CD4-positive, alpha-beta T cell treated with Interleukin-15 for 1 hour (primary cell): ENCODE measurements around the gene MMS19.
"Not testable (repeated sequence)": the region's sequence is repeated elsewhere in the genome, so short reads cannot be mapped to it uniquely, and the experiment has no call there.

Experiments used
- DNase-seq: peaks from one replicate; pipeline ENCODE4 v3.0.0-alpha.2; 2020

MMS19 gene

DNA sequence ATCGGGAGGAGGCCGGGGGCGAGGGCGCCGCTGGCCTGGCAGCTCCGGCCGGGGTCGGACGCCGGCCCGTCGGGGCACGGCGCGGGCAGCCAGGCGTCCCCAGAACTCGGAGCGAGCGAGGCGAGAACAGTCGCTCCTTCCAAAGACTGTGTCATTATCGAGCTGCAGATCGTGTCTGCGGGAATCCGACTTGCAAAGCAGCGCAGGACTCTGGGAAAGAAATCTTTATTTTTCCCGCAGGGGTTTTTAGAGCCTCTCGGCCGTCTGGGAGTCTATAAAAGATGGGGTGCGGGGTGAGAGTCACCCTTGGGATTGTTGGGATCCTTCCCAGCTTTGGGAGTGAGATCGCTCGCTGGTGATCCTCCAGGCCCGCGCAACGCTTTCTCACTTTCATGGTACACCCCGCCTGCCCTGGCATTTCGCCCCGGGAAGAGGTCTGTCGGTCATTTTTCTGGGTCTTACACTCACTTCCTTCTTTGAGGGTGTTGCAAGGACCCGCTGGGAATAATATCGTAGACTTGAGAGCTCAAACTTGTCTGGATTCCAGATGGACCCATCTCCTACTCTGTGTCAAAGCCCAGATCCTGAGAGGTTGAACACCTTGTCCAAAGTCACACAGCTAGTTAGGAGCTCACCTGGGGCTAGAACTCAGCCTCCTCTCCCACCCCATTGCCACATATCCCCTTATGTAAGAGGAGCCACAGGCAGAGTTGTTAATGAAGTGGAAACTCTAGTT, 1.5 kb upstream of the MMS19 start:
- no peak for DNase-seq

DNA sequence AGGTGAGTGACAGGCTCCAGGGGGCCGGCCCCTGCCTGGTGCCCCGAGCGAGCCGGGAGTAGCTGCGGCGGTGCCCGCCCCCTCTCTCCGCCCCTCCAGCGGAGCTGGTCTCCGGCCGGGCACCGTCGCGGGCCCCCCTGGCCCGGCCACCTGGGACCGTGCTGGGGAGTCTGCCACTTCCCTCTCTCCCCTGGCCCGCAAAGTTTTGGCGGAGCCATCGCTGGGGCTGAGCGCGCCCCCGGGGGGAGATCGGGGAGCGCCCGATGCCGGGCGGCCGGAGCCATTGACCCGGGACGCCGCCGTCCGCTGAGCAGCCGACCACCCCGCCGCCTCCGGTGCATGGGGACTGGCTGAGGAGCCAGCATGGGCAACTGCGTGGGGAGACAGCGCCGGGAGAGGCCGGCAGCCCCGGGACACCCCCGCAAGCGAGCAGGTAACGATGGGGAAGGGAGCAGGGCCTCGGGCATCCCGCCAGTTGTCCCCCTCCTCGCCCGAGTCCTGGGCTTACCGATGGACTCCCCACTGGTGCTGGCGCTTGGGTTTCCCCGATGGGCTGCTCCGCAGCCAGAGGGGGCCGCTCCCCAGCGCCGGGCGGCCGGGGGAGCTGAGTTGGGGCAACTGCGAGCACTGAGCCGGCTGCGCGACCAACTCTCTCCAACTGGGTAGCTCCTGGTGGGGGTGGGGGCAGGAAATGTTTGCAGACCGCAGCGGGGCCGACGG, 779 bp upstream of the MMS19 start, which contains the start of gene UBTD1:
Gene UBTD1 (plus strand): TSS at position 84 of the 720 bp plus-strand sequence. CDS start 280 bp downstream, at position 364.
- DNase-seq, result peak; percentile 20

DNA sequence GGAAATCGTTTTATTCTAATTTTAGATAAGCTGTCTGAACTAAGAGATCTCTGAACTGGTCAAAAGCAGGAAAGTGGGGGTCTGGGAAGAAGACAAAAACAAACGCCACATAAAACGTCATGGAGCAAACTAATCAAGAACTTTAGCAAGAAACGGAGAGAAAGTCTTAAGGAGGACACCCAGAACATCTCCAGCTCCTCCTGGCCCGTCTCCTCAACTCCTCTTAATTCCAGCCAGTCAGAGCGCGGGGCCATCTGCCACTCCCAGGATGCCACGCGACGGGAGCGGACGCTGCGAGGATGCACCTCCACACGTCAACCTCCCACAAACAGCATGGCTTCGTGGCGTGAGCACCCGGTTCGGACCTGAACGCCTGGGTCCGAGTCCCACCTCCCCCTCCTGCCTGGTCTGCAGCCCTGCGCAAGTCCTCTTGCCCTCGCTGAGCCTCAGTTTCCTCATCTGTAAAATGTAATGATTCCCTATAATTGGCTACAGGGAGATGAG, 598 bp downstream of the MMS19 start:
- peak; percentile 60 for DNase-seq

DNA sequence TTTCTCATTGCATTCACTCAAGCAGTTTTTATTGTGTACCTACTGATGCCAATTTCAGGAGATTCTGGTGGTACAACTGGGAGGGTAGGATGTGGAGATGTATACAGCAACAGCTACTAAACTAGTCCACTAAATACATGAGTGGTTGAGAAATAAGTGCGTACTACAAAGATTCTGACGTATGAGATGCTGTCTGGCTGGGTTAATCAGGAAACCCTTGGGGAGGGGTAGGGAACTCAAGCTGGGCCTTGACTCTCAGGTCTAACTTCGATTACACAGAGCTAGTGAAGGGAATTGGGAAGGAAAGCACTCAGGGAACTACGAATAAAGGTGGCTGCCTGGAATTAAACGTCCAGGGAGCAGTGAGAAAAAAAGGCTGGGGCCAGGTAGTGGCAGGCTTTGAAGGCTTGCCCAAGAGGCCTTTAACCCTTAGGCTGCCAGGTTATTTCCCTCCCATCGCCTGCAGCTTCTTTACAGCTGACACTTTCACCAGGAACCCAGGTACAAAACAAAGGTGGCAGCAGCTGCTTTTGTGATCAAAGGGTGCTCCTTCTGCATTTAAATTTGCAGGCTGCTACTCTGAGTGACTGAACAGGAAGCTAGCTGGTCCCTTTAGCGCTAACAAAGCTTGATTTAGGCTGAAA, 3.2 kb downstream of the MMS19 start:
- no peak for DNase-seq

DNA sequence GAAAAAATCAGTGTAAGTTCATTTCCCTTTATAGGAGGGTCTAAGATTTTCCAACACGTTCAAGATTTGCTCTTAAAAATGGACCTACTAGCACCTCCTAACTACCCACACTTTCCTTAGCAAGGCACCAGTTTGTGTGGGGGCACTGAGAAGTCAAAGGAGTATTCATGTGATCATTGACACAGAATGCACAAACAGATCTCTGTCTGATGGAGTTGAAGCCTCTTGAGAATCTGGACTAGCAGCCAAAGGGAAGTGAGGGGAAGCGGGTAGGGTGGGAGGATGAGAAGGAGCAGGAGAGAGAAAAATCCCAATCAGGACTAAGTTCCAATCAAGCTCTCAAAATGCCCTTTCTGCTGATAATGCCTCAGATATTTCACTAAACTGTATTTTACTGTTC, 4.1 kb downstream of the MMS19 start:
- DNase-seq, result no peak

DNA sequence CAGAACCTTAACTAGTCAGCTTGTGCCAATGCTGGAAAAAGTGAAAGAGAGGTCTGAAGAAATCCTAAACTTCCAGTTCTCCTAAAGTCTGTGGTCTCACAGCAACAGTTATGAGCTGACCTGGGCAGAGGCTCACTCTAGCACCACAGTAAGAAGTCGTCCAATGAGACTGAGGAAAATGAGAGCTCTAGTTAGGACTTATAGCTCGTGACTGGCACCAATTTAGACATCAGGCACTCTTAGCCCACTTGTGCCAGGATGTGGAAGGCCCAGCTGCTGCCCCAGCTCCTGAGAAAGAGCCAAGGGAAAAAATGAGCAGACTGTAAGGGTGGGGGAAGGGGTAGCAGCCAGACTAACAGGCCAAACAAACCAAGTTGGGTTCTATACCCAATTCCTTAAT, 7.6 kb downstream of the MMS19 start:
- no peak for DNase-seq

DNA sequence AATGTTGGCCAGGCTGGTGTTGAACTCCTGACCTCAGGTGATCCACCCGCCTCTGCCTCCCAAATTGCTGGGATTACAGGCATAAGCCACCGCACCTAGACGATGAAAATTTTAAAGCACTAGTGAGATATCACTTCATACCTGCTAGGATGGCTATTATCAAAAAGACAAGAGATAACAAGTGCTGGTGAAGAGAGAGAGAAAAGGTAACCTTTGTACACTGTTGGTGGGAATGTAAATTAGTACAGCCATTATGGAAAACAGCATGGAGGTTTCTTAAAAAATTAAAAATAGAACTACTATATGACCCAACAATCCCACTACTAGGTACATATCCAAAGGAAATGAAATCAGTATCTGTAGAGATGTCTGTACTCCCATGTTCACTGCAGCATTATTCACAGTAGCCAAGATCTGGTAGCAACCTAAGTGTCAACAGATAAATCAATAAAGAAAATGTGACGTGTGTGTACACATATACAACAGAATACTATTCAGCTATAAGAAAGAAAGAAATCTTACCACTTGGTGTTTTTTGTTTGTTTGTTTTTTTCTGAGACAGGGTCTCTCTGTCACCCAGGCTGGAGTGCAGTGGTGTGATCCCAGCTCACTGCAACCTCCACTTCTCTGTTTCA, 12.5 kb downstream of the MMS19 start:
- DNase-seq, result no peak

DNA sequence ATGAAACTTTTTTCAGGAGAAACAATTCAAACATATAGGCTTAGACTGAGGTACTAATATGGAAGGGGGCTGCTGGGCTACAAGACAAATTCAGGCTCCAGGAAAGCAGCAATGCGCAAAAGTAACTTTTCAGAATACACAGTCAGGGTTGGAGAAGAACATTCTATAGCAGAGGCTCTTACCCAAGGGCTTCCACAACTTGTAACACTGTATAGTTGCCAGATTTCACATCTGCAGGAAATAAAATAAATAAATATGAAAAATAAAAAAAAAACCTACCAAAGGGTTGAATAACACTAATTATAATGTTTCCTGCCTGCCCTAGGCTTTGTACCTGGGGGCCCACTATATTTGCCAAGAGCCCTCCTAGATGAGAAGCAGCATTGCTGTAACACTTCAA, 14.3 kb downstream of the MMS19 start:
- DNase-seq, result no peak

DNA sequence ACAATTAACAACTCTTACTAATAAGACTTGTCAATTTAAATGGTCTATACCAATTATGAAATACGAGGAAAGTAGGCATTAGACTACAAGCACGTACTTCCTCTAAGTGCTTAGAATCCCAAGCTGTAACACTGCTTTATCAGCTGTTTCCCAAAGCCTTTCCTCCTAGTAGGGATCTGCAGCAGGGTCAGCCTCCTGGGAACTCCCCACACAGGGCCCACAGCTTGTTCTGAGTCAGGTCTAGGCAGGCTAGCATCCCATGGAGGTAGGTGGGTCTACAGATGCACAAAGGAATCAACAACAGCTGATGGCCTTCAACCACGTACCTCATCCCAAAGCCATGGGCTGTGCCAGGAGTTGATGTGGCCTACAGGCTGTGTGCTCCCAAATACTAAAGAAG, 14.7 kb downstream of the MMS19 start:
- DNase-seq, result no peak

DNA sequence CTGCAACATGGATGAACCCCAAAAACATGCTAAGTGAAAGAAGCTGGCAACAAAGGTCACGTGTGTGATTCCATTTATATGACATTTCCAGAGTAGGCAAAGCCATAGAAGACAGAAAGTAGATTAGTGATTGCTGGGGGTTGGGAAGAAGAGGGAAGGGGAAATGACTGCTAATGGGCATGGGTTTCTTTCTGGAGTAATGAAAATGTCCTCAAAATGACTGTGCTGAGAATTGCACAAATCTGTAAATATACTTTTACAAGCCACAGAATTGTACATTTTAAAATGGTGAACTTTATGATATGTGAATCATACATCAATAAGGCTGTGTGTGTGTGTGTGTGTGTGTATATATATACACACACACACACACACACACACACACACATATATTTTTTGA, 15.8 kb downstream of the MMS19 start:
- DNase-seq, result no peak

DNA sequence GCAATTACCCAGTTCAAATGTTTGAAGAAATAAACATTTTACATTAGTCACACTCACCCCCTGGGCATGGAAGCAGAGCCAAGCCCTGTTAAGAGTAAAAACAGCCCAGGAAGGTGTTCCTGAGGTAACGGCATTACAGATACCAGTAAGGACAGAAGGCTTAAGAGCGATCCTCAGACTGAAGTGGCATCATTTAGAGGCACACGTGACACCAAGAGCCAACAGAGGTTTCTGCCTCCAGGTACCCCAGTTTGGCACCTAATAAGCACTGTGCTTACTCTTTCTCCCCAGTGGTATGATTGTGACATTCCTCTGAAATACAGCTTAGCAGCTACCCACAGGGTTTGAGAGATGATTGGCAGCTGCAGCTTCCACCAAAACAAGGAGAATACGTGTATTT, 17.2 kb downstream of the MMS19 start:
- no peak for DNase-seq

DNA sequence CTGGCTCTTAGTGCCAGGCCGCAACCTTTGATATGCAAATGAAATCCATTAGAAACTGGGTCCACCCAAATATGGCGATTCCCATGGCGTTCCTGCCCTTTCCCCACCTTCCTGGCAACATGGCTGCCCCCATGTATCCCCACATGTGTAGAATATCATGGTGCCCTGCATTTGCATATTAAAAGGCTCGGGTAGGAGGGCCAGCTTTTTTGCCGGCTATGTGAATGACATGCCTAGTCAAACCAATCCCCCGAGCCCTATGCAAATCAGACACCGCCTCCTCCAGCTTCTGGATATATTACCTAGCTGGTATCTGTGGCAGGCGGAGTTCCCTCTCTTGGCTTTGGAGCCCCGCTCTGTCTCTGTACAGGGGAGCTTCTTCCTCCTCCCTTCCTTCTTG, 18.3 kb downstream of the MMS19 start:
- DNase-seq, result no peak

DNA sequence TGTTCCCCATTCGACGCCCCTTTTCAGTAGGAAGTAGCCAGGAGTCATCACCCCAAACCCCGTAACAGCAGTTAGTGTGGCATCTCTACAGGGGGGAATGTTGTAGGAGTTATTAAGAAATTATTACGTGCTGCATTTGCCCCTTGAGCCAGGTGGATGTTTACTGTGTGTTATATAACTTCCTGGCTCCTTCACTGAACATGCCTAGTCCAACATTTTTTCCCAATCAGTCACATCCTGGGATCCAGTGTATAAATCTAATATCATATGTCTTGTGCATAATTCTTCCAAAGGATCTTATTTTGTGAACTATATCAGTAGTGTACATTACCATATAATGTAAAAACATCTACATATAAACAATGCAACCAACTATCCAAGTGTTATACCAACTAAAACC, 18.8 kb downstream of the MMS19 start:
- not testable (repeated sequence) for DNase-seq

DNA sequence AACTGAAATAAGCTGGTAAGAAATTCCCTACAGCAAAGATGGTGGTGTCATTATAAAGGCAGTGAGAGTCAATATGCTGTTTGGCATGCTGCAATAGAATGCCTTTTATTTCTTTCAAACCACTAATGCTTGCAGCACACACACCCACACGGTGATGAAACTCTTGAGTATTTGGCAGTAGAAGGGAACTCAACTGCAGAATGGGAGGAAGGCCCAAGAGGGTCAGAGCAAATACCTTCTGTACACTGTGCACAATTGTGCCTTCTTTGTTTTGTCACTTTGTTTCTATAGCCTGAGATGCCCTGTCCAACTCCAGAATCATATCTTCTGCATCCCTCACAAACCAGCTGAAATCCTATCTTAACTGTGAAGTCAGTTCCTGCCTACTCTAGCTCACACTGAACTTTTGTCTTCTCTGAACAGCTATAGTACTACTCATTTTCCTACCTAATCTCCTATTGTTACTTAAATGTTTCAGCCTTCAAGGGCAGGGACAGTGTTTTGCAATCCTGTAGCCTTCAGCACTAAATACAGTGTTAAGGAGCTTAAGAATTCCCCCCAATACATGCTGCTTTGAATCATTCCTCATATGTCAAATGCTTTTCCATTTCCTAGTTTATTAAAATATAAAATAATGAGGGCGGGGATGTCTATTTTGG, 22.2 kb downstream of the MMS19 start:
- DNase-seq, result no peak

DNA sequence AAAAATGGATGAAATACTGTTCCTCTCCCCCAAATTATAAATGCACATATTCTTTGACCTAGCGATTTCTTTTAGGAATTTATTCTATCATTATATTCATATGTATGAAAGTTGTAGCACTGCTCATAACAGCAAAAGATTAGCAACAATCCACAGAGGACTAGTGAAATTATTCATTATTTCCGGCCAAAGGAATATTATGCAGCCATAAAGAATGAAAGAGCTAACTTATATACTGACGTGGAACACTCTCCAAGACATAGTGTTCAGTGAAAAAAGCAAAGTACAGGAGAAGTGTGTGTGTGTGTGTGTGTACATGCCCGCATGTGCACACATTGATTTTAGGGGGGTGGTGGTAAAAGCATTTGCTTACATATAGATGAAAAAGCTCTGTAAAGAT, 23.3 kb downstream of the MMS19 start:
- no peak for DNase-seq

DNA sequence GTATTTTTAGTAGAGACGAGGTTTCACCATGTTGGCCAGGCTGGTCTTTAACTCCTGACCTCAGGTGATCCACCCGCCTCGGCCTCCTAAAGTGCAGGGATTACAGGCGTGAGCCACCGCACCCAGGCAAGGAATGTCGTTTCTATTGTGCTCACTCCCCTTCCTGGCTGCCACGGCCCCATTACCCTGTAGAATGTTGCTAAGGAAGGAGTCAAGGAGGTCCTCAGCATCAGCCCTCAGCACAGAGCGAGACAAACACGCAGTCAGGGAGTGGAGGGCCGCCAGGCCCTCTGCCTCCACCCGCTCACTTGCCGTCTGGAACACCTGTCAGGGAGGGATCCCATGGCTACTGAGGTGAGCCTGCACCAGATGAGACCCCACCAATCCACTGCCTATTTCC, 29.4 kb downstream of the MMS19 start:
- not testable (repeated sequence) for DNase-seq

DNA sequence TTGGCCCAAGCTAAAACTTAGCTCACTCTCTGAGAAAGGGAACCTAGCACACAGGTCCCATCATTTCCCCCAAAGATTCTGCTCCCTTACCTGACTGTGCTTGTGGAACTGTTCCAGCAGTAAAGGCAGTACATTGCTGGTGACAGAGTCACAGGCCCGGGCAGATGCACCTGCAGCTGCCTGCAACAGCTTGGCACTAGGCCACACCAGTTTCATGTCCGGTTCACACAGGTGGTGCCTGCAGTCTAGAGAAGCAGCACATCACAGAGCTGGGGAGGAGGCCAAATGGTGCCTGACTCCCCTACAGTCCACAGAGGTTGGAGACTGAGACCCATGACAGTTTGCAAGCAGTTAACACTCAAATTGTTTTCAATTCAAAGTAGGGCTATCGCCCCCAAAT, 30.1 kb downstream of the MMS19 start:
- DNase-seq, result no peak

DNA sequence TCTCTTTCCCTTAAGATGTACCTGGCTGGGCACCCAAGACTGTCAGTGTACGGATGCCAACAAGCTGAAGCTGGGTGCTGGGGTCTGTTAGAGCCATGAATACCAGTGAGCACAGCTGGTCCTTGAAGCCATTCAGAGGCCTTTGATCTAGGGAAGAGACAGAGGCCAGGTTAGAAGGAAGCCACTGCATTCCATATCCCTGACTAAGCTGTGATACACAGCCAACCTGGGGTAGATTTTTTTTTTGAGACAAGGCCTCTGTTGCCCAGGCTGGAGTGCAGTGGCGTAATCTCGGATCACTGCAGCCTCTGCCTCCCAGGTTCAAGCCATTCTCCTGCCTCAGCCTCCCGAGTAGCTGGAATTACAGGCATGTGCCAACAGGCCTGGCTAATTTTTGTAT, 31.5 kb downstream of the MMS19 start:
- DNase-seq, result no peak

DNA sequence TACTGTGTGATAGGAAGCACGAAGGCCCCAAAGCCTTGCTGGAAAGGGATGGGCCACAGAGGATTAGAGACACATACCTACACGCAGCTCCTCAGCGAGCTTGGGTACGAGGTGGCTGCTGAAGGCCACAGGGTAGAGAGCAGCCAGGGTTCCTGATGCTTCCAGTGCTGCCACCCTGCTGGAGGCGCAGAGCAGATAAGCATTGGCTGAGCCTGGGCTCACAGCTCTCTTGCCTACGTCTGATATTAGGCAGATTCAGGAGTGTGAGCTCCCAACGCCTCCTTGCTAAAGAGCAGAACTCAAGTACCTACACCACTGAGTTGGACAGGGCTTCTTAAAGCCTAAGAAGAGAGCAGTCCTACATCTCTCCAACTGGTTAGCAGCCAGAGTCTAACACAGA, 32.2 kb downstream of the MMS19 start:
- DNase-seq, result no peak

DNA sequence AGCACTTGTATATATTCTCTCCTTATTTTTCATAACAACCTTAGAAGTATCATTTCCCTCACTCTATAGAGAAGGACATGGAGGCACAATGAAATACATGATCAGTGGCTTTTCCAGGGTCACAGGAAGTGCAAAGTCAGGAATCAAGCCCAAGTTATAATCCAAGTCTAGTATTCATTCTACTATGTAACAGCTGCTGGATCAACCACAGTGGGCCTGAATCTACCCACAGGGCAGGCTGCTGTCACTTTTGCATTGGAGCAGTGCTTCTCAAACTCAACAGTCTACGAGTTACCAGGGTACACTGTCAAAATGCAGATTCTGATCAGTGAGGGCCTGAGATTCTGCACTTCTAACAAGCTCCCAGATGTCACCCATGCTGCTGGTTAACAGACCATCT, 34.0 kb downstream of the MMS19 start:
- no peak for DNase-seq

DNA sequence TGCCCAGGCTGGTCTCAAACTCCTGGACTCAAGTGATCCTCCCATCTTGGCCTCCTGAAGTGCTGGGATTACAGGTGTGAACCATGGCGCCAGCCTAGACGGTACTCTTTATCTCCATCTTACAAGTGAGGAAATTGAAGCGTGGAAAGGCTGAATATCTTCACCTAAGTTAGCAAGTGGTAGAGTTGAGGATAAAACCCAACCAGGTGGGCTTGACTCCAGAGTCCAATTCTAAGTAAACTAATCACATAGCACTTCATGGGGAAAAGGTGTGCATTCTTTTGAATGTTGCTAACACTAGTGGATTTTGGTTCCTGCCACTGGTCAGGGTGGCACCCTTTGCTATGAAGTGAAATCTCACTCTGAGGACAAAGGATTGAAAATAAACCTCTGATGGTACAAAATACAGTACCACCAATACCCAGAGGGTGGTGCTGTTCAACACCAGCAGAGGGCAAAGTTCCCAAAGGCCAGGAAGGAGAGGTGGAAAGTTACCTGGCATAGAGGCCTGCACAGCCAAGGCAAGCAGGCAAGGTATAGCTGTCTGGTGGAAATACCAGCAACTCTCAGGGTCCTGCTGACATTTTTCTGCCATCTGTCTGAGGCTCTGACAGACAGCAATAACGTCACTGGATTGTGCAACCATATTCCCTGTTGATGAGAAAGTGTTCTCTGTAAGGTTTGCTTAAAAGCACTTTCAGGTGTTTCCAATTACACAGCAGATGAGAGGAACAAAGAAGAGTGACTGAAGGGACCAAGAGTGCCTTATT, 34.7 kb downstream of the MMS19 start:
- DNase-seq, result peak; percentile 20

DNA sequence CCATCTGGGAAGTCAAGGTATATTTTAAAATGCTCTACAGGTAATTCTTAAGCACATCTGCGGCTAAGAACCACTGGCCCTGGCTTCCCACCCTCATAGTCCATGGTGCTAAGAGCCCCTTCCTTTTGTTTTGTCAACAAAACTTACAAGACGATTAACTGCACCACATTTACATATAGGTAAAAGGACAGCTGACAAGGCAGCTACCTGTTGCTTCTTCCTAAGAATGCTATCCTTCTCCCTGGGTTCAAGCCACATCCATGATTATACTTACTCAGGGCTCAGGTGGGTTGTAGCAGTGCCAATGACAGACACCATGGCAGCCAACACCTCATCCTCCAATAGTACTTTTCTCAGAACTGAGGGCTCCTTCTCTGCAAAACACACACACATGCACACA, 35.9 kb downstream of the MMS19 start:
- DNase-seq, result no peak
